Esophagus squamous epithelium (tissue), 4 donors: Measurements from ENCODE around the gene TUBE1.

Source experiments
- CTCF ChIP-seq, 6 experiments: fragments of 450-650 bp in 4 of 6; fragments of 200-600 bp in 2 of 6; sonication (generic) in 2 of 6; IDR thresholded peaks; one replicate each; pipeline ENCODE4 v1.5.1; 2016 to 2019; ENCODE audit warnings: antibody characterized with exemption in 6 of 6, mild to moderate bottlenecking in 4 of 6, moderate library complexity in 4 of 6
- POLR2A ChIP-seq, 4 donors: fragments of 450-650 bp; IDR thresholded peaks; one replicate each; pipeline ENCODE4 v1.6.1; 2017; ENCODE audit warnings: antibody characterized with exemption in 4 of 4, mild to moderate bottlenecking in 4 of 4, moderate library complexity in 3 of 4

GRCh38 chr6:112114577-112115223 lies 27.4 kb upstream of the TUBE1 start:
- TF ChIP-seq CTCF (IDR thresholded peaks at IDR 0.05) (no peak), POLR2A (IDR thresholded peaks at IDR 0.05) (no peak)
